Panc1 (cell line): Measurements from ENCODE around the gene CTNNA1.

Source experiments
- POLR2AphosphoS5 ChIP-seq: IDR thresholded peaks from 2 replicates; pipeline ENCODE4 v1.6.1; 2012; ENCODE audit warnings: mild to moderate bottlenecking, low read depth, low read length, moderate library complexity
- SIN3A ChIP-seq: IDR thresholded peaks from 2 replicates; pipeline ENCODE4 v1.6.1; 2012; ENCODE audit warnings: low read depth, mild to moderate bottlenecking, low read length, moderate library complexity, borderline replicate concordance; ENCODE audit not compliant: insufficient read depth
- TCF7L2 ChIP-seq: IDR thresholded peaks from 2 replicates; pipeline ENCODE4 v1.6.1; 2011; ENCODE audit warnings: mild to moderate bottlenecking, low read depth, low read length, inconsistent platforms
- TF ChIP-seq, protein P1 (sequence below): fragments of 450-650 bp; IDR thresholded peaks from 2 replicates; pipeline ENCODE4 v1.5.1; 2017; ENCODE audit warnings: mild to moderate bottlenecking

DNA sequence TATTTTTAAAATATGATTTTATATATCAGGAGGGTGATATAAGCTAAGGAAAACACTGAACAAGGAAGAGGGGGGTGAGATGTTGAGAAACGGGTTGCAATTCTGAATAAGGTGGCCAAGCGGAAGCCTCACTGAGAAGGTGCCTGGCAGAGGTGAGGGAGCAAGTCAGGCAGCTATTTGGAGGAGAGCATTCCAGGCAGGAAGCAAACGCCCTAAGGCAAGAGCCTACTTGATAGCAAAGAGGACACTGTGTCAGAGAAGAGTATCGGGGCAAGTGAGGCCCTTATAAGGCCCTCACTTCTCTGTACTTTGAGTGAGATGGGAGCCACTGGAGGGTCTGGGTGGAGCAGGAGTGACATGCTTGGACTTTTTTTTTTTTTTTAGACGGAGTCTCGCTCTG is 8.0 kb upstream of the CTNNA1 start:
- TF ChIP-seq POLR2AphosphoS5 (no peak), TCF7L2 (no peak), SIN3A (no peak)
- TF ChIP-seq, protein P1, sequence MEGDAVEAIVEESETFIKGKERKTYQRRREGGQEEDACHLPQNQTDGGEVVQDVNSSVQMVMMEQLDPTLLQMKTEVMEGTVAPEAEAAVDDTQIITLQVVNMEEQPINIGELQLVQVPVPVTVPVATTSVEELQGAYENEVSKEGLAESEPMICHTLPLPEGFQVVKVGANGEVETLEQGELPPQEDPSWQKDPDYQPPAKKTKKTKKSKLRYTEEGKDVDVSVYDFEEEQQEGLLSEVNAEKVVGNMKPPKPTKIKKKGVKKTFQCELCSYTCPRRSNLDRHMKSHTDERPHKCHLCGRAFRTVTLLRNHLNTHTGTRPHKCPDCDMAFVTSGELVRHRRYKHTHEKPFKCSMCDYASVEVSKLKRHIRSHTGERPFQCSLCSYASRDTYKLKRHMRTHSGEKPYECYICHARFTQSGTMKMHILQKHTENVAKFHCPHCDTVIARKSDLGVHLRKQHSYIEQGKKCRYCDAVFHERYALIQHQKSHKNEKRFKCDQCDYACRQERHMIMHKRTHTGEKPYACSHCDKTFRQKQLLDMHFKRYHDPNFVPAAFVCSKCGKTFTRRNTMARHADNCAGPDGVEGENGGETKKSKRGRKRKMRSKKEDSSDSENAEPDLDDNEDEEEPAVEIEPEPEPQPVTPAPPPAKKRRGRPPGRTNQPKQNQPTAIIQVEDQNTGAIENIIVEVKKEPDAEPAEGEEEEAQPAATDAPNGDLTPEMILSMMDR = no peak
